B cell (primary cell): ENCODE results near the gene ZNF438. TPM values are rescaled to one million over a fixed set of nuclear protein-coding genes. Genes with fewer than 3 reads are reported as not detected.

Experiments
- ATAC-seq: fragments of 200-7000 bp; cut with Tn5 transposase; one replicate; pipeline ENCODE4 v1.10.0; 2021; ENCODE audit warnings: low read depth, mild to moderate bottlenecking, moderate number of reproducible peaks, moderate library complexity
- CTCF ChIA-PET: fragments of 350-600 bp; sonication (Branson Sonifier 250); formaldehyde crosslinking; loops from one replicate; lab custom pipeline; 2021; ENCODE audit warnings: antibody characterized with exemption, inconsistent platforms; lab: Charles Lee
- POLR2A ChIA-PET: fragments of 350-600 bp; sonication (Branson Sonifier 250); formaldehyde crosslinking; loops from one replicate; lab custom pipeline; 2021; ENCODE audit warnings: antibody characterized with exemption; lab: Charles Lee
- DNase-seq: peaks from one replicate; pipeline ENCODE4 v3.0.0; 2013
- H2AFZ ChIP-seq: 2 replicates; pipeline ENCODE4 v1.6.1; 2012; ENCODE audit warnings: mild to moderate bottlenecking, low read depth, low read length; ENCODE audit not compliant: insufficient read depth, poor library complexity, severe bottlenecking
- H3K27ac ChIP-seq, 2 donors: 1 replicate in 1 of 2; 2 replicates in 1 of 2; pipeline ENCODE4 v1.5.1; 2012 to 2013; ENCODE audit warnings: low read length in 2 of 2, mild to moderate bottlenecking in 2 of 2, moderate library complexity in 1 of 2
- H3K27me3 ChIP-seq, 4 experiments: fragments of 200-600 bp in 1 of 4; sonication (generic) in 1 of 4; replicated peaks in 1 of 4; 1 replicate in 2 of 4; 2 replicates in 2 of 4; pipeline versions ENCODE4 v1.6.1 to v1.7.0; 2013 to 2016; ENCODE audit warnings: low read length in 3 of 4, mild to moderate bottlenecking in 2 of 4, mixed read lengths in 1 of 4, moderate library complexity in 1 of 4; ENCODE audit not compliant: insufficient read depth in 4 of 4, control insufficient read depth in 3 of 4; ENCODE audit errors: control extremely low read depth in 1 of 4
- H3K36me3 ChIP-seq, 2 experiments: replicated peaks in 1 of 2; 1 replicate in 1 of 2; 2 replicates in 1 of 2; pipeline versions ENCODE4 v1.6.1 to v1.7.1; 2013; ENCODE audit warnings: low read length in 1 of 2; ENCODE audit not compliant: insufficient read depth in 2 of 2, control insufficient read depth in 1 of 2; ENCODE audit errors: control extremely low read depth in 1 of 2, extremely low read depth in 1 of 2
- H3K4me1 ChIP-seq, 2 donors: fragments of 200-600 bp in 1 of 2; sonication (generic) in 1 of 2; 1 replicate in 1 of 2; 2 replicates in 1 of 2; pipeline versions ENCODE4 v1.5.1 to v1.6.1; 2013 to 2017; ENCODE audit warnings: low read length in 2 of 2; ENCODE audit not compliant: control insufficient read depth in 2 of 2, insufficient read depth in 2 of 2
- H3K4me2 ChIP-seq: replicated peaks from 2 replicates; pipeline ENCODE3; 2012; ENCODE audit warnings: mild to moderate bottlenecking, low read depth, low read length; ENCODE audit not compliant: poor library complexity, severe bottlenecking
- H3K4me3 ChIP-seq, 5 experiments: fragments of 200-600 bp in 1 of 5; sonication (generic) in 1 of 5; 1 replicate in 3 of 5; 2 replicates in 2 of 5; pipeline versions ENCODE4 v1.5.1 to v1.7.0; 2011 to 2016; ENCODE audit warnings: low read length in 4 of 5, mild to moderate bottlenecking in 4 of 5, low read depth in 2 of 5, control low read depth in 1 of 5, moderate library complexity in 1 of 5; ENCODE audit not compliant: insufficient read depth in 1 of 5; ENCODE audit errors: control extremely low read depth in 1 of 5, extremely low read depth in 1 of 5
- H3K79me2 ChIP-seq: fragments of 200-600 bp; sonication (generic); one replicate; pipeline ENCODE4 v1.6.0; 2016; ENCODE audit warnings: low read length; ENCODE audit not compliant: control insufficient read depth, insufficient read depth
- H3K9ac ChIP-seq: fragments of 200-600 bp; sonication (generic); 2 replicates; pipeline ENCODE4 v1.6.1; 2017; ENCODE audit warnings: mild to moderate bottlenecking, low read length, moderate library complexity
- H3K9me3 ChIP-seq, 3 donors: one replicate each; pipeline versions ENCODE4 v1.6.1 to v1.7.1; 2013; ENCODE audit warnings: low read length in 2 of 3; ENCODE audit not compliant: control insufficient read depth in 2 of 3, insufficient read depth in 1 of 3; ENCODE audit errors: control extremely low read depth in 1 of 3
- H4K20me1 ChIP-seq: 2 replicates; pipeline ENCODE4 v1.6.0; 2012; ENCODE audit warnings: mild to moderate bottlenecking, low read length; ENCODE audit not compliant: insufficient read depth, control insufficient read depth, poor library complexity, severe bottlenecking
- H3K27ac Mint-ChIP-seq: one replicate; pipeline ENCODE4 v1.8.0; 2021; ENCODE audit warnings: mixed read lengths
- H3K27me3 Mint-ChIP-seq: one replicate; pipeline ENCODE4 v1.8.0; 2021; ENCODE audit warnings: mixed read lengths
- H3K4me1 Mint-ChIP-seq: one replicate; pipeline ENCODE4 v1.8.0; 2021; ENCODE audit warnings: mixed read lengths
- H3K4me3 Mint-ChIP-seq: one replicate; pipeline ENCODE4 v1.8.0; 2021; ENCODE audit warnings: mixed read lengths
- H3K9me3 Mint-ChIP-seq: one replicate; pipeline ENCODE4 v1.8.0; 2022; ENCODE audit warnings: mixed read lengths; ENCODE audit not compliant: insufficient read depth
- CTCF ChIP-seq: fragments of 200-600 bp; IDR thresholded peaks from one replicate; pipeline ENCODE4 v1.8.0; 2022; ENCODE audit warnings: antibody characterized with exemption, mild to moderate bottlenecking
- EZH2 ChIP-seq: IDR thresholded peaks from 2 replicates; pipeline ENCODE4 v1.6.1; 2012; ENCODE audit warnings: borderline replicate concordance, low read depth, mild to moderate bottlenecking, moderate library complexity, low read length; ENCODE audit not compliant: insufficient read depth, poor library complexity, severe bottlenecking
- WGBS: methylation state at CpG from one replicate; pipeline ENCODE4 v1.1.5; 2013; ENCODE audit warnings: missing lambda C conversion rate; ENCODE audit not compliant: insufficient coverage; 5-methylcytosine and 5-hydroxymethylcytosine counted together
- intact Hi-C: fragments of 100-400 bp; cut with micrococcal nuclease; formaldehyde crosslinking; loops from one replicate; pipeline ENCODE4 v1.10.0; 2022
- polyA plus RNA-seq: library from polyadenylated mRNA; depleted of rRNA; stranded (reverse); fragments of >200 nt; gene quantifications from 2 replicates; pipeline ENCODE4 v1.2.3, GENCODE V29; 2012
- total RNA-seq, 2 donors: library from RNA; stranded (reverse); fragments of 120-200 nt in 1 of 2; gene quantifications; 1 replicate in 1 of 2; 2 replicates in 1 of 2; pipeline versions ENCODE4 v1.2.3 to v1.2.4, GENCODE V29; 2013 to 2022

ZNF438 gene
- total and polyA plus RNA-seq, 2 donors (not counting 1 experiment from before 2014, with no cell fraction given): 2.0 to 3.7 TPM

- ATAC-seq: no peak
- Histone ChIP-seq H2AFZ (no peak overlapping the region), H3K4me3 (no peak overlapping the region), H3K9ac (no peak overlapping the region), H3K79me2 (no peaks in the 10 kb centered on the region), H4K20me1 (no peaks in the 10 kb centered on the region), H3K36me3 (no peaks in the 10 kb centered on the region), H3K27ac (no peak overlapping the region), H3K4me2 (no peak overlapping the region), H3K9me3 (peaks cover 0 to 11% (median 0%) of the 10 kb centered on the region in 3 donors), H3K4me1 (no peaks in the 10 kb centered on the region), H3K27me3 (no peaks in the 10 kb centered on the region)
- WGBS: no CpG with 5 or more reads among the region's 1 CpG
- DNase-seq: no peak
- POLR2A ChIA-PET: no interaction called here
- no peak overlapping the region for H3K4me3 Mint-ChIP-seq
- intact Hi-C loops: no loop called here
- CTCF ChIA-PET: no interaction called here
- TF ChIP-seq EZH2: no peak
- TF ChIP-seq CTCF: no peak
- no peaks in the 10 kb centered on the region for H3K9me3 Mint-ChIP-seq
- no peaks in the 10 kb centered on the region for H3K27me3 Mint-ChIP-seq
- H3K27ac Mint-ChIP-seq: no peak overlapping the region
- no peaks in the 10 kb centered on the region for H3K4me1 Mint-ChIP-seq
These were observed 149.4 kb downstream of the ZNF438 start for GRCh38 chr10:30882281-30882680.

- H3K36me3 ChIP-seq: no peaks in the 10 kb centered on the region
- H3K4me2 ChIP-seq: no peak overlapping the region
- 100% methylated on average over 2 of the region's 5 CpGs for WGBS
- Mint-ChIP-seq H3K27me3 (no peaks in the 10 kb centered on the region), H3K4me1 (no peaks in the 10 kb centered on the region), H3K4me3 (no peak overlapping the region), H3K27ac (no peak overlapping the region), H3K9me3 (no peaks in the 10 kb centered on the region)
- no peak for TF ChIP-seq EZH2
- TF ChIP-seq CTCF: no peak
- no peaks in the 10 kb centered on the region for H3K79me2 ChIP-seq
- intact Hi-C loops: no loop called here
- H2AFZ ChIP-seq: no peak overlapping the region
- POLR2A ChIA-PET: no interaction called here
- H3K9me3 ChIP-seq: peaks cover 0 to 7% (median 0%) of the 10 kb centered on the region in 3 donors
- no peaks in the 10 kb centered on the region for H3K4me1 ChIP-seq
- CTCF ChIA-PET: interaction anchor here (0.6 kb wide), 1 partner anchor 394 kb away, joined by 5 read pairs; no protein-coding TSS in a partner anchor
- H3K9ac ChIP-seq: no peak overlapping the region
- no peak for ATAC-seq
- H4K20me1 ChIP-seq: no peaks in the 10 kb centered on the region
- H3K27ac ChIP-seq: no peak overlapping the region
- H3K4me3 ChIP-seq: no peak overlapping the region
- no peak for DNase-seq
- H3K27me3 ChIP-seq: no peaks in the 10 kb centered on the region
These were observed 152.7 kb downstream of the ZNF438 start for GRCh38 chr10:30878920-30879319.
